Umbilical cord (tissue), 2 donors: ENCODE results near the gene CAMLG. TPM values are rescaled to one million over a fixed set of nuclear protein-coding genes. Genes with fewer than 3 reads are reported as not detected.
"Not testable (repeated sequence)": the region's sequence is repeated elsewhere in the genome, so short reads cannot be mapped to it uniquely, and the experiment has no call there.

Experiments used
- DNase-seq: peaks from one replicate; pipeline ENCODE4 v3.0.0-alpha.2; 2015; ENCODE audit warnings: low spot score
- total RNA-seq: library from RNA; depleted of rRNA; stranded (reverse); fragments of >200 nt; gene quantifications from one replicate; pipeline ENCODE4 v1.2.3, GENCODE V29; 2014; ENCODE audit warnings: low replicate concordance; ENCODE audit not compliant: insufficient read depth

CAMLG gene
- total RNA-seq: 31.1 TPM

DNA sequence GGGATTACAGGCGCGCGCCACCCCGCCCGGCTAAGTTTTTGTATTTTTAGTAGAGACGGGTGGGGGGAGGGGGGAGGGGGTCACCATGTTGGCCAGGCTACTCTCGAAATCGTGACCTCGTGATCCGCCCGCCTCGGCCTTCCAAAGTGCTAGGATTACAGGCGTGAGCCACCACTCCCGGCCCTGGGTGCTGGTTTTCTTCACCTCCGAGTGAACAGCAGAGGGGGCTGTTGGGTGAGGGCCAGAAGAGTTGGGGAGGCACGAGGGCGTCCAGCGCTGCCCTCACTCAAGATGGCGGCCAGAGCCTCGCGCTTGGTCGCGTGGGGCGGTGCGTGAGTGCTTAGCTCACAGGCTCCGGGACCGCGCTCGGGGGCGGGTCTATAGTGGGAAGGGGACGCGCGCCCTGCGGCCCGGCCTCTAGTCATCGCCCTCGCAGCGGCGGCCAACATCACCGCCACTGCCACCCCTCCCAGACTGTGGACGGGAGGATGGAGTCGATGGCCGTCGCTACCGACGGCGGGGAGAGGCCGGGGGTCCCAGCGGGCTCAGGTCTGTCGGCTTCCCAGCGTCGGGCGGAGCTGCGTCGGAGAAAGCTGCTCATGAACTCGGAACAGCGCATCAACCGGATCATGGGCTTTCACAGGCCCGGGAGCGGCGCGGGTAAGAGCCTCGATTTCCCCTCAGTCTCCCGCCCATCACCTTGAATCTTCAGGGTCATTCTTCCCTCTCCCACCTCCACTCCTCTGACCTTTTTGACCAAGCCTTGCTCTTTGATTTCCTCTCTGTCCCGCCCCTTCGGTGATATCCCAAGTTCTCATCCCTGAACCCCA is at the start of gene CAMLG:
Gene CAMLG (plus strand): TSS at position 416 of the 830 bp plus-strand sequence. CDS start 73 bp downstream, at position 489.
- peak; percentile 99 for DNase-seq

DNA sequence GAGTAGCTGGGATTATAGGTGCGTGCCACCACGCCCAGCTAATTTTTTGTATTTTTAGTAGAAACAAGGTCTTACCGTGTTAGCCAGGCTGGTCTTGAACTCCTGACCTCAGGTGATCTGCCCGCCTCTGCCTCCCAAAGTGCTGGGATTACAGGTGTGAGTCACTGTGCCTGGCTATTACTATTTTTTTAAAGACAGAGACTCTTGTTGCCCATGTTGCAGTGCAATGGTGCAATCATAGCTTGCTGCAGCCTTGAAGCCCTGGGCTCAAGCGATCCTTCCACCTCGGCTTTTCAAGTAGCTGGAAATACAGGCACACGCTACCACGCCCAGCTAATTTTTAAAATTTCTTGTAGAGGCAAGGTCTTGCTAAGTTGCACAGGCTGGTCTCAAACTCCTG is 48.2 kb upstream of the CAMLG start:
- DNase-seq: not testable (repeated sequence)

DNA sequence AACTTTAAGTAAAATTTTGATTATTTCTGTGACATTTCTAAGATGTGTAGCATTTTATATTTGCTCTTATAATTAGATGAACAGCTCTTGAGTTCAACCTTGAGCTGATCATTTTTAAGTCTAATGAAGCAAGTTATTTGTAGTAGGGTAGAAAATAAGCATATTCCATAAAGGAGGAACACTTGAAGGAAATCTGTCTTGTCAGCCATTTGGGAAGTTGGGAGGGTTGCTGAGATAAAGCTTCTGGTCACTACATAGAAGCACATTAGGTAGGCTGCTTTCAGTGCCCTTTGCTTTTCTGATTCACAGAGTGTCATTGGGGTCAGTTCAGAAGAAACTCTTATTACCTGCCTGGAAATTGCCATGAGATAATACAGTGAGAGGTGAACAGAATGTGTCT is 45.6 kb upstream of the CAMLG start:
- DNase-seq: no peak

DNA sequence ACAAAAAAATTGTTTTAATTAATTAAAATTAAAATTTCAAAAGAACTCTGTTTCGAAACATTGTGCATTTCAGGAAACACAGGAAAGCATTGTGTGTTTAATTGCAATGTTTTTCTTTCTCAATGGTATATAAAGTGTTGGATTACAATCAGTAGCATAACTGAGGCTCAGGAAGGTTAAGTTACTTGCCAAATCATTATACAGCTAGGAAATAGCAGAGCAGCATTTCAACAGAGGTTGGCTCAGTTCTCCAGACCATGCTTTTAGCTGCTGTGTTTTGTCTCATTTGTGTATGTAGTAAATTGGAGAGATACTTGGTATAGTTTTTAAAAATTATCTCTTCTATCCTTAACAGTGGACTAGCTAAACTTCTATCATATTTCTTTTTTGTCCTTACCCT is 30.0 kb upstream of the CAMLG start:
- no peak for DNase-seq

DNA sequence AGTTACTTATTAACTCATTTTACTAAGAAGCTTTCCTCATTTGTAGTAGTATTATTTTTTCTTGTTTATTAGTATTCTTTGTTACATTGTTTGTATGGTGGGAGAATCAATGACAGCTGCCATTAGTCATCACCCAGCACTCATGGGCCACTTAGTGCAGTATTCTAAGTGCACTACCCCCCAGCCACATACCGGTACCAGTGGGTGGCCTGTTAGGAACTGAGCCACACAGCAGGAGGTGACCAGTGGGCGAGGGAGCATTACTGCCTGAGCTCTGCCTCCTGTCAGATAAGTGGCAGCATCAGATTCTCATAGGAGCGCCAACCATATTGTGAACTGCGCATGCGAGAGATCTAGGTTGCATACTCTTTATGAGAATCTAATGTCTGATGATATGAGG is 24.2 kb upstream of the CAMLG start:
- DNase-seq: no peak

DNA sequence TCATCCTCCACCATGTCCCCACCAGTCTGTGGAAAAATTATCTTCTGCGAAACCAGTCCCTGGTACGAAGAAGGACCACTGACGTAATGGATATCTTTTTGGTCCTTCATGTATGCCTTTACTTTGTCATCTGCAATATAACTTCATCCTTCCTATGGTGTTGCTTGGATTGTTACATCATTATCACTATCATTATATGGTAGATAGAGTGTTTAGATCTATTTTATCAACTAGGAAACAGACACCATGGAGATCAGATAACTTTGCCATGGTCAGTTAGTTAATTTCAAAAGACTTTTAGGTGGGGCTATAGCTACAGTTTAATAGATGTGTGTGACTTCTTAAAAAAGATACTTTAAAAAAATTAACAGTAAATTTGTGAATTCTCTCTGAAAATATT is 23.8 kb upstream of the CAMLG start:
- DNase-seq: no peak

DNA sequence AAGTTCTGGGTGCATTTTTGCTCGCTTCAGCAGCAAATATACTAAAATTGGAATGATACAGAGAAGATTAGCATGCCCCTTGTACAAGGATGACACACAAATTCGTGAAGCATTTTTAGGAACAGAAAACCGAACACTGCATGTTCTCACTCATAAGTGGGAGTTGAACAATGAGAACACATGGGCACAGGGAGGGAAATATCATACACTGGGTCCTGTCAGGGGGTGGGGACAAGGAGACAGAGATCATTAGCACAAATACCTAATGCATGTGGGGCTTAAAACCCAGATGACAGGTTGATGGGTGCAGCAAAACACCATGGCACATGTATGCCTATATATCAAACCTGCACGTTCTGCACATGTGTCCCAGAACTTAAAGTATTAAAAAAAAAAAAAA is 22.9 kb upstream of the CAMLG start:
- DNase-seq: not testable (repeated sequence)

DNA sequence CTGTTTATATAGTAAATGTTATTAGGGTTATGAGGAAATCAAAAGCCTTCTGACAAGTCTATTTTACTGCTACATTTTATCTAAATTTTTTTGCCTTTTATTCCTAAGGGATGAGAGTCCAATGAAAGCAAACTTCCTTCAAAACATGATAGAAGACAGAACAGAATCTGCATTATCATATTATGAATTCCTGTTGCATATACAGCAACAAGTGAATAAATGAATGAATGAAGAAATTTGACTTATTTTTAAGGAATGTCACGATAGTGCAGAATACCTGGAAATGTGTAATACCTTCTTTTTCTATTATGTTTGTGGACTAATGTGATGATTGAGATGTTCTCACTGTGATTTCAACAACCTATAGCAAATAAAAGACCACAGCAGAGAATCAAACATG is 13.5 kb upstream of the CAMLG start:
- no peak for DNase-seq

DNA sequence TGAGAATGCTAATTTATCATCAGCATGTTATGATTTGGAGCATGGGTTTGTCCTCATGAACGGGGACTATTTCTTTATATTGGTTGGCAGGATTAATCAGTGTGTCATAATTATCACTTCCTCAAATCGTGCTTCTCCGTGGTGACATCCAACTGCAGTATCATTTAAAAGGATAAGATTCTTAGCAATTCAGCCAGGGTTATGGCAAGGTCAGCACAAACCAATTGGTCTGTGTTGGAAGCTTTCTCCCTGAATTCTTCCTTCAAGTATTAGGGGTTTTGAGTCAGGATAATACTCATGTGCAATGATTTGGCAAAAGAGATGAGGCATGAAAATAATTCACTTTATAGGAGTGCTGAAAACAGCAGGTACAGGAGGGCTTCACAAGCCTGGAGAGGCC is 5.5 kb upstream of the CAMLG start:
- no peak for DNase-seq

DNA sequence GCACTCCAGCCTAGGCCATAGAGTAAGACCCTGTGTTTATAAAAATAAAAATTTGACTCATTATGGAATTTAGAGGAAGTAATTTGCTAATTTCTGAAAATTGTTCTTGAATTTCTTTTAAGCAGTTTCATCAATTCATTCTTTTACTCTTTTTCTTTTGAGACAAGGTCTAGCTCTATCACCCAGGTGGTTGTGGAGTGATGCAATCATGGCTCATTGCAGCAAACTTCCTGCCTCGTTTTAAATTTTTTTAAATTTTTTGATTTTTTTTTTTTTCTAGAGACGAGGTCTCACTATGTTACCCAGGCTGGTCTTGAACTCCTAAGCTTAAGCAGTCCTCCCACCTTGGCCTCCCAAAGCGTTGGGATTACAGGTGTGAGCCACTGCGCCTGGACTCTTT is 3.1 kb upstream of the CAMLG start:
- DNase-seq: no peak

DNA sequence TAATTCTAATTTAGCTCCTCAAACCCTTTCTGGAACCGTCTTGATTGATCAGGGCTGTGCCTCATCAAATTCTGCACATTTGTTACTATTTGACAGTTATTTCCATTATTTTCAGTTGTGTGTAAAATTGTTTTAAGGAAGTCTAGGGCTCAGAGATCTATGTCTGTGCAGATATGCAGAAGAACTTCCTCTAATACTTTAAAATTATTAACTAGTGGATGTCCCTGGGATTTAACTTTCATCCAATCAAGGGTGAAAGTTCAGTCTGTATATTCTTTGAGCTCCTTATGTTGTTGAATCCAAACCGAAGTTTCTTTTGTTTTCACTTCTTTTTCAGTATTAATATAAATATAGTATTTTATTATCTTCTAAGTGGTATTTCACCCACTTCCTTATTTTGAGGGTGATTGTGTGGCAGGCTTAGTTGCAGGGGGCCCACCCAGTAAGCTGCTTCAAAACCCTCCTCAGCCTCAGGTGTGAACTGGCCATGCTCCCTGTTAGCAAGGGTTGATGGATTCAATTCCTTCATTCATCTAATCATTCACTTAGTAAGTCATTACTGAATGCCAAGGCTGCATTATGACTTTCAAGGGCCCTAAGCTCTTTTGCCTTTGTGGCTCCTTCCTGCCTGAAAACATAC is 2.1 kb upstream of the CAMLG start:
- no peak for DNase-seq

DNA sequence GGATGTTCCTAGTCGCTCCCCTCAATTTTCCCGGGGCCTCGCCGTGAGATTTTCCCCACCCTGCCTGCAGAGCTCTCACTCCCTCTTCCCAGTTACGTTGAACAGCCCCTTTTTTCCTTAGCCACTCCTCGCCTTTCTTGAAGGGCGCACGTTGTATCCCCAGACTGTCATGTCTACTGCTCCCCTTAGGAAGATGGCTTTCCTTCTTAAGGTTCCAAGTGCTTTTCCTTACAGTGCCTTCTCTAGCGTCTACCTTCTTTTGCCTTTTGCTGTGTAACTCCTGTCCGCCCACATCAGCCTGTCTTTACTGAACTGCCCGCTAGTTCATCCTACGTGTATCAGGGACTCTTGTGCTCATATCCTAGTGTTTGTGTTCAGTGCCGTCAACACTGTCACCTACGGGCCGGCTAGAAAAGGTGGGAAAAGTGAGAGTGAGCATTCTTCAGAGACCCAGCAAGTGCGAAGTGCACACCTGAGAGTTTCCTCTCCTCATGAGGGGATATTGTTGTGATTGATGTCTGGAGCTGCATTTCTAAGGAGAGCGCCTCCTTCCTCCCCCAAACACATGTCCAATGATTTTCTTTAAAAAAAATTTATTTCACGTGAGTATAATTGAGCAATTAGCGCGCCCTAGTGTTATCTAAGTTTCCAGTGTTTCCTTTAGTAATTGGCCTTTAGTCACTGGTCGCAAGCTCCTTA is 764 bp downstream of the CAMLG start:
- peak; percentile 46 for DNase-seq

DNA sequence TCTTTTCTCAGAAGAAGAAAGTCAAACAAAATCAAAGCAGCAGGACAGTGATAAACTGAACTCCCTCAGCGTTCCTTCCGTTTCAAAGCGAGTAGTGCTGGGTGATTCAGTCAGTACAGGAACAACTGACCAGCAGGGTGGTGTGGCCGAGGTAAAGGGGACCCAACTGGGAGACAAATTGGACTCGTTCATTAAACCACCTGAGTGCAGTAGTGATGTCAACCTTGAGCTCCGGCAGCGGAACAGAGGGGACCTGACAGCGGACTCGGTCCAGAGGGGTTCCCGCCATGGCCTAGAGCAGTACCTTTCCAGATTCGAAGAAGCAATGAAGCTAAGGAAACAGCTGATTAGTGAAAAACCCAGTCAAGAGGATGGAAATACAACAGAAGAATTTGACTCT is 2.7 kb downstream of the CAMLG start:
- no peak for DNase-seq

DNA sequence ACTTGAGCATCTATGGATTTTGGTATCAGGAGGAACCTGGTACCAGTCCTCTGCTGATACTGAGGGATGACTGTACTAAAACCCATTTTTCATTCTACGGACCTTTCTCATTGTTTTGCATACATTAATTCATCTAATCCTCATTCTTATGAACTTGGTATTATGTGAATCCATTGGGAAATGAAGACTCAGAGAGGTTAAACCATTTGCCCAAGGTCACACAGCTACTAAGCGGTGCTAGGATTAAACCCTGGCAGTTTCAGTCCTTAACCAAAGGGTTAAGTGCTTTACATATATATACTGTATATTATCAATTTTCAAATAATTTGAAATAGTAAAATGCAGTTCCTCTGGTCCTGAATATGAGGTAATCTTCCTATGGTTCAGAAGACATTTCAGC is 3.8 kb downstream of the CAMLG start:
- no peak for DNase-seq

DNA sequence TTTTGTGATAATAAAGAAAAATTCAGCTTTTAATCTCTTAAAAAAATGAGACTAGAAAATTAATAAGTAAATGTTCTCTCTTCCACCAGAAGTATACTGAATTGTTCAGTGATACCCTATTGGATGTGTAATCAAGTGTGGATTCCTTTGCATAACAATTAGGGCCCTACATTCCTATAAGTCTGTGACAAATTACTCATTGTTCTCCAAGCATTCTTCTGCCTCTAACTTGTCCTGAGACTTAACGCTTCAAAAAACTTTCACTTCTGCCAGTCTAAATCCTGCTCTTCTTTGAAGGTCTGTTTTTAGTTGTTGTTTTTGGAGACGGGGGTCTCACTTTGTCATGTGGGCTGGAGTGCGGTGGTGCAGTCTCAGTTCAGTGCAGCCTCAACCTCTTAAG is 11.1 kb downstream of the CAMLG start:
- DNase-seq: no peak

DNA sequence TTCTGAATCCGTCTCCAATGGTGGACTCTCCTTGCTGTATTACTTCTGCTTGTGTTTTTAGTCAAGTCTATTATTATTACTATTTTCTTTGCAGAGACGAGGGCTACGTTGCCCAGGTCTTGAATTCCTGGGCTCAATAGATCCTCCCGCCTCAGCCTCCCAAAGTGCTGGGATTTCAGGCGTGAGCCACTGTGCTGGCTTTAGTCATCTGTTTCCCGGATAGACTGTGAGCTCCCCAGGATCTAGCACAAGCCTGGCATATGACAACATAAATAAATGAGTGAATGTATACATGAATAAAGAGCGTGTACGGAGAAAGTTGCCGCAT is 19.8 kb downstream of the CAMLG start:
- no peak for DNase-seq

DNA sequence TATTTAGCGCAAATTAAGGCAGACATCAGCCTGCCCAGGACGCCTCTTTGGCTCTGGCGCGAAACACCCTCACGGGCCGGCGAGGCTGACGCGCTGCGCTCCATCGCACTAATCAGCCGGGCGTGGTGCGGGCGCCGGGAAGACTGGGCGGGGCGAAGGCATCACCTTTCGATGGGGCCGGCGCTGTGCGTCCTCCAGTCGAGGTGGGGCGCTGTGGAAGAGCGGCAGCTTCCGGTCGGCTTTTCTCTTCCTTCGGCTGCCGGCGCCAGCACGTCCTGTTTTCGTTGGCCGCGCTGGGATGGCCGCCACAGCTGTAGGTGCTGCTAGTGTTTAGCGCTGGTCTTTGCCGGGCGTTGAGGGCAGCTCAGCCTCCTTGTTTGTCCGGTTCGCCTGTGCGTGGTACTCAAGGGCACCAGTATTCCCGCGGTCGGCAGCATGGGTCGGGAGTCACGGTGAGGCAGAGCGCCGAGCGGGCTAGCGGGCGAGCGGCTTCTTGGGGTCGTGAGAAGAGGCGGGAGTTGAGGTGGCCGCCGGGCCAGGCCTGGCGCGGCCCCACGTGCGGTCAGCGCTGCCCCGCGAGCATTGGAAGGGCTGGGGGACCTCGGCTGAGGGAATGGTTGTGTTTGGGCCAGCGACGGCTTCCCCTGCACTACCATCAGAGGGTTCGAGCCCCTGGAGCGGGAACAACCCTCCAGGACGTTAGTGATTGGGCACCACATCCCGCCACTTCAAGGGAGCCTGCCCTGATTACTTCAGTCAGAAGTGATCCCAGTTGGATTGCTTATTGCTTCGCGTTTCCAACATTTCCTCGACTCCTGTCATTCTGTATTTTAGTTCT is 20.4 kb downstream of the CAMLG start, which contains the start of gene DDX46:
Gene DDX46 (plus strand): TSS at position 276 of the 838 bp plus-strand sequence. CDS start 160 bp downstream, at position 436.
- peak; percentile 95 for DNase-seq

DNA sequence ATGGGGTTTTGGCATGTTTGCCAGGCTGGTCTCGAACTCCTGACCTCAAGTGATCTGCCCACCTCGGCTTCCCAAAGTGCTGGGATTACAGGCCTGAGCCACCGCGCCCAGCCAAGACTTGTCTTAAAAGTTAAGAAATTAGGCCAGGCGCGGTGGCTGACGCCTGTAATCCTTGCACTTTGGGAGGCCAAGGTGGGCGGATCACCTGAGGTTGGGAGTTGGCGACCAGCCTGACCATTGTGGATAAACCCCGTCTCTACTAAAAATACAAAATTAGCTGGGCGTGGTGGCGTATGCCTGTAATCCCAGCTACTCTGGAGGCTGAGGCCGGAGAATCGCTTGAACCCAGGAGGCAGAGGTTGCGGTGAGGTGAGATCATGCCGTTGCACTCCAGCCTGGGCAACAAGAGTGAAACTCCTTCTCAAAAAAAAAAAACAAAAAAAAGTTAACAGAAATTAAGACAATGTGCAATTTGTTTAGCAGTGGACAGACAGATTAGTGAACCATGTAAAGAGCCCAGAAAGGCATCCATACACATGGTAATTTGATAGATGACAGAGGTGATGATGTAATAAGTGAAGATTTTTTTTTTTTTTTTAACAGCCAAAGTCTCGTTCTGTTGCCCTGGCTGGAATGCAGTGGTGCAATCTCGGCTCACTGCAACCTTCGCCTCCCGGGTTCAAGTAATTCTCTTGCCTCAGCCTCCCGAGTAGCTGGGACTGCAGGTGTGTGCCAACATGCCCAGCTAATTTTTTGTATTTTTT is 29.4 kb downstream of the CAMLG start:
- not testable (repeated sequence) for DNase-seq

DNA sequence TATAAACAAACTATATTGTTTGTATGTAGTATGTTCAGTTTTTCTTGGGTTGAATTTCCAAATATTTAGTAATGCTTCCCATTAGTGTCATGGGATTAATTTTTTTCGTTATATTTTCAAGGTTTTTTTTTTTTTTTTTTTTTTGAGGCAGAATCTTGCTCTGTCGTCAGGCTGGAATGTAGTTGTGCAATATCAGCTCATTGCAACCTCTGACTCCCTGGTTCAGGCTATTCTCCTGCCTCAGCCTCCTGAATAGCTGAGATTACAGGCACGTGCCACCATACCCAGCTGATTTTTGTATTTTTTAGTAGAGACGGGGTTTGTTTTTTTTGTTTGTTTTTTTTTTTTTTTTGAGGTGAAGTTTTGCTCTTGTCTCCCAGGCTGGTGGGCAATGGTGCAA is 30.9 kb downstream of the CAMLG start:
- no peak for DNase-seq

DNA sequence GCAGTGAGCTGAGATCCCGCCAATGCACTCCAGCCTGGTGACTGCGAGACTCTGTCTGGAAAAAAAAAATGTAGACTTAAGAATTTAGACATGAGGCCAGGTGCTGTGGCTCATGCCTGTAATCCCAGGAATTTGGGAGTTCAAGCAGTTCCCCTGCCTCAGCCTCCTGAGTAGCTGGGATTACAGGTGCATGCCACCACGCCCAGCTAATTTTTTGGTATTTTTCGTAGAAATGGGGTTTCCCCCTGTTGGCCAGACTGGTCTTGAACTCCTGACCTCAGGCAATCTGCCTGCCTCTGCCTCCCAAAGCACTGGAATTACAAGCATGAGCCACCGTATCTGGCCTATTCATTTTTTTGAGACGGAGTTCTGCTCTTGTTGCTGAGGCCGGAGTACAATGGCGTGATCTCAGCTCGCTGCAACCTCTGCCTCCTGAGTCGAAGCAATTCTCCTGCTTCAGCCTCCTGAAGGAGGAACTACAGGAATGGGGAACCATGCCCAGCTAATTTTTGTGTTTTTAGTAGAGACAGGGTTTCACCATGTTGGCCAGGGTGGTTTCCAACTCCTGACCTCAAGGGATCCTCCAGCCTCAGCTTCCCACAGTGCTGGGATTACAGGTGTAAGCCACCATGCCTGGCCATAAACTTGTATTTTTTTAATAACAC is 34.2 kb downstream of the CAMLG start:
- DNase-seq: no peak
